ENCODE results near the gene PATE2.

- no peak for TF ChIP-seq CTCF (conservative IDR thresholded peaks at IDR 0.05; ENCODE audit: low read depth, low read length)
- TF ChIP-seq POLR2A (IDR thresholded peaks at IDR 0.05; ENCODE audit: low read depth, low read length): no peak
- no peak for TF ChIP-seq BHLHE40 (IDR thresholded peaks at IDR 0.05; ENCODE audit: low read depth, low read length)
- TF ChIP-seq SMC3 (IDR thresholded peaks at IDR 0.05; ENCODE audit: low read depth, low read length): no peak
- no peak for TF ChIP-seq USF2 (IDR thresholded peaks at IDR 0.05; ENCODE audit: low read depth, low read length)
- no peak for TF ChIP-seq ELK1 (IDR thresholded peaks at IDR 0.05; ENCODE audit: borderline replicate concordance, low read depth, low read length)
These were observed 22.6 kb downstream of the PATE2 start for GRCh38 chr11:125756050-125756449.
